GM23338 (cell line): ENCODE results near the gene SCOC. TPM values are rescaled to one million over a fixed set of nuclear protein-coding genes. Genes with fewer than 3 reads are reported as not detected.

Experiments
- ATAC-seq: fragments of 200-7000 bp; cut with Tn5 transposase; 3 replicates; pipeline ENCODE4 v1.9.1; 2020
- DNase-seq: peaks from one replicate; pipeline ENCODE4 v3.0.0-alpha.2; 2015; ENCODE audit warnings: low spot score
- H2AFZ ChIP-seq: fragments of 200-600 bp; sonication (generic); 2 replicates; pipeline ENCODE4 v1.8.0; 2016; ENCODE audit warnings: antibody characterized with exemption, mild to moderate bottlenecking, moderate library complexity
- H3F3A ChIP-seq: fragments of 200-600 bp; sonication (generic); replicated peaks from 2 replicates; pipeline ENCODE4 v1.8.0; 2017; ENCODE audit warnings: antibody characterized with exemption, mixed run types, low read depth
- H3K27ac ChIP-seq: fragments of 200-600 bp; sonication (generic); 2 replicates; pipeline ENCODE4 v1.6.1; 2016; ENCODE audit warnings: low read depth
- H3K27me3 ChIP-seq: fragments of 200-600 bp; sonication (generic); 2 replicates; pipeline ENCODE4 v1.8.0; 2016; ENCODE audit warnings: mild to moderate bottlenecking, mixed run types, moderate library complexity; ENCODE audit not compliant: insufficient read depth
- H3K36me3 ChIP-seq: fragments of 200-600 bp; sonication (generic); 2 replicates; pipeline ENCODE4 v1.8.0; 2016; ENCODE audit warnings: mild to moderate bottlenecking; ENCODE audit not compliant: insufficient read depth
- H3K4me1 ChIP-seq: fragments of 200-600 bp; sonication (generic); 2 replicates; pipeline ENCODE4 v1.8.0; 2016; ENCODE audit warnings: mild to moderate bottlenecking, moderate library complexity; ENCODE audit not compliant: insufficient read depth
- H3K4me2 ChIP-seq: fragments of 200-600 bp; sonication (generic); 2 replicates; pipeline ENCODE4 v1.7.1; 2017; ENCODE audit warnings: mixed run types
- H3K4me3 ChIP-seq: fragments of 200-600 bp; sonication (generic); 2 replicates; pipeline ENCODE4 v1.6.1; 2016; ENCODE audit warnings: mixed run types
- H3K79me2 ChIP-seq: fragments of 200-600 bp; sonication (generic); replicated peaks from 2 replicates; pipeline ENCODE4 v1.8.0; 2017; ENCODE audit warnings: mild to moderate bottlenecking; ENCODE audit not compliant: insufficient read depth
- H3K9me2 ChIP-seq: fragments of 200-600 bp; sonication (generic); 2 replicates; pipeline ENCODE4 v1.8.0; 2017; ENCODE audit not compliant: insufficient read depth
- H4K20me1 ChIP-seq: fragments of 200-600 bp; sonication (generic); replicated peaks from 2 replicates; pipeline ENCODE4 v1.8.0; 2017; ENCODE audit warnings: mild to moderate bottlenecking; ENCODE audit not compliant: insufficient read depth
- H3K27ac Mint-ChIP-seq: 2 replicates; pipeline ENCODE4 v1.8.0; 2020; ENCODE audit warnings: inconsistent platforms, mild to moderate bottlenecking, moderate library complexity, mixed read lengths
- H3K27me3 Mint-ChIP-seq: 3 replicates; pipeline ENCODE4 v1.8.0; 2022; ENCODE audit warnings: low read depth, mild to moderate bottlenecking, moderate library complexity, mixed read lengths, inconsistent platforms; ENCODE audit not compliant: insufficient read depth, poor library complexity
- H3K36me3 Mint-ChIP-seq: 3 replicates; pipeline ENCODE4 v1.8.0; 2021; ENCODE audit warnings: low read depth, mild to moderate bottlenecking, inconsistent platforms, moderate library complexity, mixed read lengths
- H3K4me1 Mint-ChIP-seq: 3 replicates; pipeline ENCODE4 v1.8.0; 2020; ENCODE audit warnings: mild to moderate bottlenecking, inconsistent platforms, mixed read lengths
- H3K4me3 Mint-ChIP-seq: 3 replicates; pipeline ENCODE4 v1.8.0; 2021; ENCODE audit warnings: moderate library complexity, mild to moderate bottlenecking, inconsistent platforms, mixed read lengths
- H3K9me3 Mint-ChIP-seq: 3 replicates; pipeline ENCODE4 v1.8.0; 2020; ENCODE audit warnings: moderate library complexity, mild to moderate bottlenecking, inconsistent platforms, mixed read lengths
- CREB1 ChIP-seq: fragments of 250-450 bp; sonication (Bioruptor Pico); IDR thresholded peaks from 2 replicates; pipeline ENCODE4 v1.5.0; 2020; ENCODE audit warnings: low read depth, mild to moderate bottlenecking, moderate library complexity
- EZH2 ChIP-seq: fragments of 200-600 bp; sonication (generic); IDR thresholded peaks from one replicate; pipeline ENCODE4 v1.8.0; 2017; ENCODE audit warnings: antibody characterized with exemption, mild to moderate bottlenecking, low read depth; ENCODE audit not compliant: unreplicated experiment
- JUNB ChIP-seq: IDR thresholded peaks from one replicate; pipeline ENCODE4 v1.6.1; 2016; ENCODE audit warnings: antibody characterized with exemption; ENCODE audit not compliant: unreplicated experiment
- NANOG ChIP-seq: IDR thresholded peaks from 2 replicates; pipeline ENCODE4 v1.6.1; 2016; ENCODE audit warnings: antibody characterized with exemption, borderline replicate concordance
- ZNF114 ChIP-seq: fragments of 250-450 bp; sonication (Bioruptor Pico); IDR thresholded peaks from 2 replicates; pipeline ENCODE4 v1.5.0; 2020; ENCODE audit warnings: mild to moderate bottlenecking, moderate library complexity
- ZNF462 ChIP-seq: fragments of 250-450 bp; sonication (Bioruptor Pico); IDR thresholded peaks from 2 replicates; pipeline ENCODE4 v1.5.0; 2020; ENCODE audit warnings: mild to moderate bottlenecking, moderate library complexity
- polyA plus RNA-seq: library from polyadenylated mRNA; unstranded; fragments of >200 nt; fragmentation: Nextera tagmentation; extraction: Ambion mirVana; gene quantifications from 2 replicates; pipeline ENCODE4 v1.2.1, GENCODE V29; 2016
- total RNA-seq: library from RNA; depleted of rRNA; stranded (reverse); fragments of >200 nt; shearing (Covaris generic); gene quantifications from 2 replicates; pipeline ENCODE4 v1.2.3, GENCODE V29; 2014

The SCOC gene
- total and polyA plus RNA-seq, 2 experiments from 2014 or later = 47.2 to 59.5 TPM

GRCh38 chr4:140355288-140355687, 18.2 kb upstream of the SCOC start:
- no peaks in the 10 kb centered on the region for H3F3A ChIP-seq
- no peak overlapping the region for H2AFZ ChIP-seq
- H3K4me1 ChIP-seq = no peaks in the 10 kb centered on the region
- no peaks in the 10 kb centered on the region for H3K36me3 Mint-ChIP-seq
- ATAC-seq (no peak), DNase-seq (no peak)
- no peak overlapping the region for H3K4me2 ChIP-seq
- H3K4me1 Mint-ChIP-seq = peaks cover 2% of the 10 kb centered on the region
- H3K79me2 ChIP-seq = no peaks in the 10 kb centered on the region
- no peaks in the 10 kb centered on the region for H3K36me3 ChIP-seq
- TF ChIP-seq NANOG (no peak), ZNF462 (CRISPR knock-in tag) (no peak), EZH2 (no peak), JUNB (no peak), ZNF114 (CRISPR knock-in tag) (no peak)
- no peak overlapping the region for H3K4me3 ChIP-seq
- no peaks in the 10 kb centered on the region for H3K27me3 ChIP-seq
- no peak overlapping the region for H3K27ac Mint-ChIP-seq
- H3K27ac ChIP-seq = no peak overlapping the region
- no peaks in the 10 kb centered on the region for H3K9me3 Mint-ChIP-seq
- H3K27me3 Mint-ChIP-seq = peaks cover 2% of the 10 kb centered on the region
- H3K4me3 Mint-ChIP-seq = no peak overlapping the region
- no peaks in the 10 kb centered on the region for H3K9me2 ChIP-seq
- H4K20me1 ChIP-seq = no peaks in the 10 kb centered on the region

GRCh38 chr4:140357868-140358267, 15.6 kb upstream of the SCOC start:
- H3K4me1 Mint-ChIP-seq = no peaks in the 10 kb centered on the region; the same call in 2 of the 3 replicates
- Histone ChIP-seq H3K9me2 (no peaks in the 10 kb centered on the region), H4K20me1 (no peaks in the 10 kb centered on the region), H3K4me3 (no peak overlapping the region), H3K27me3 (no peaks in the 10 kb centered on the region), H3F3A (no peaks in the 10 kb centered on the region), H2AFZ (no peak overlapping the region), H3K4me2 (no peak overlapping the region), H3K36me3 (no peaks in the 10 kb centered on the region), H3K4me1 (no peaks in the 10 kb centered on the region), H3K79me2 (no peaks in the 10 kb centered on the region), H3K27ac (no peak overlapping the region)
- H3K4me3 Mint-ChIP-seq = no peak overlapping the region
- no peaks in the 10 kb centered on the region for H3K36me3 Mint-ChIP-seq
- DNase-seq = no peak
- ATAC-seq = no peak; the same call in 2 of the 3 replicates
- H3K27ac Mint-ChIP-seq = no peak overlapping the region
- H3K9me3 Mint-ChIP-seq = no peaks in the 10 kb centered on the region
- H3K27me3 Mint-ChIP-seq = peaks cover 2% of the 10 kb centered on the region
- no peak for TF ChIP-seq ZNF462 (CRISPR knock-in tag)
- no peak for TF ChIP-seq CREB1 (CRISPR knock-in tag)
